H1 (cell line): ENCODE data around the gene FOSB. TPM values are rescaled to one million over a fixed set of nuclear protein-coding genes. Genes with fewer than 3 reads are reported as not detected.
A peak's percentile ranks its signal among the peaks of the same experiment; 100 is the strongest.

Source experiments
- CTCF ChIA-PET: fragments of 300-600 bp; sonication (Branson Sonifier 250); formaldehyde crosslinking; loops from one replicate; lab custom pipeline; 2021; ENCODE audit not compliant: partially characterized antibody; lab: Charles Lee
- POLR2A ChIA-PET: fragments of 300-600 bp; sonication (Branson Sonifier 250); formaldehyde crosslinking; loops from one replicate; lab custom pipeline; 2021; ENCODE audit warnings: inconsistent platforms; ENCODE audit not compliant: partially characterized antibody; lab: Charles Lee
- DNase-seq, 2 experiments: peaks; one replicate each; pipeline versions ENCODE4 v3.0.0 to v3.0.0-alpha.2; 2010 to 2022; ENCODE audit warnings: low spot score in 2 of 2, low read depth in 1 of 2, mixed read lengths in 1 of 2
- FAIRE-seq: peaks from 2 replicates; lab custom pipeline; 2011; peaks lifted over from hg19 to GRCh38; lab: Jason Lieb, UNC
- H2AFZ ChIP-seq: 2 replicates; pipeline ENCODE4 v1.8.1; 2012; ENCODE audit warnings: low read length, inconsistent platforms
- H2AK5ac ChIP-seq: 2 replicates; pipeline ENCODE4 v1.6.1; 2013; ENCODE audit warnings: low read depth, low read length
- H2BK120ac ChIP-seq: replicated peaks from 2 replicates; pipeline ENCODE3; 2013; ENCODE audit warnings: low read depth, low read length, inconsistent platforms
- H2BK12ac ChIP-seq: 2 replicates; pipeline ENCODE4 v1.6.1; 2013; ENCODE audit warnings: low read depth, low read length
- H2BK15ac ChIP-seq: 2 replicates; pipeline ENCODE4 v1.6.1; 2013; ENCODE audit warnings: low read length
- H2BK20ac ChIP-seq: 2 replicates; pipeline ENCODE4 v1.6.1; 2013; ENCODE audit warnings: low read length
- H2BK5ac ChIP-seq: 2 replicates; pipeline ENCODE4 v1.6.1; 2013; ENCODE audit warnings: low read depth, low read length
- H3K14ac ChIP-seq: 2 replicates; pipeline ENCODE4 v1.6.1; 2013; ENCODE audit warnings: inconsistent platforms; ENCODE audit not compliant: insufficient read length
- H3K18ac ChIP-seq: 2 replicates; pipeline ENCODE4 v1.6.1; 2013; ENCODE audit warnings: low read length; ENCODE audit errors: extremely low read depth
- H3K23ac ChIP-seq: 2 replicates; pipeline ENCODE4 v1.6.1; 2013; ENCODE audit warnings: inconsistent platforms; ENCODE audit not compliant: insufficient read length
- H3K23me2 ChIP-seq: 2 replicates; pipeline ENCODE4 v1.6.1; 2013; ENCODE audit warnings: low read depth, low read length
- H3K27ac ChIP-seq: 2 replicates; pipeline ENCODE4 v1.6.1; 2011; ENCODE audit warnings: low read depth, low read length, inconsistent platforms
- H3K27me3 ChIP-seq, 4 experiments: replicated peaks in 1 of 4; 1 replicate in 1 of 4; 2 replicates in 3 of 4; pipeline versions ENCODE4 v1.6.1 to v1.8.1; 2011 to 2013; ENCODE audit warnings: low read length in 3 of 4, mild to moderate bottlenecking in 3 of 4, inconsistent platforms in 2 of 4, mixed read lengths in 2 of 4, moderate library complexity in 1 of 4; ENCODE audit not compliant: control insufficient read depth in 3 of 4, insufficient read depth in 3 of 4; ENCODE audit errors: extremely low read depth in 1 of 4
- H3K36me3 ChIP-seq, 4 experiments: 2 replicates each; pipeline versions ENCODE4 v1.6.1 to v1.8.1; 2011 to 2013; ENCODE audit warnings: mild to moderate bottlenecking in 4 of 4, low read length in 3 of 4, moderate library complexity in 2 of 4, control low read depth in 1 of 4, inconsistent platforms in 1 of 4; ENCODE audit not compliant: insufficient read depth in 4 of 4, control insufficient read depth in 2 of 4
- H3K4ac ChIP-seq: replicated peaks from 2 replicates; pipeline ENCODE3; 2013; ENCODE audit warnings: low read length, low read depth, mixed read lengths, inconsistent platforms; ENCODE audit not compliant: insufficient read length
- H3K4me1 ChIP-seq, 4 experiments: replicated peaks in 1 of 4; 1 replicate in 1 of 4; 2 replicates in 3 of 4; pipeline versions ENCODE4 v1.6.1 to v1.8.1; 2011 to 2013; ENCODE audit warnings: low read length in 3 of 4, inconsistent platforms in 2 of 4, mixed read lengths in 1 of 4; ENCODE audit not compliant: insufficient read depth in 4 of 4, control insufficient read depth in 3 of 4
- H3K4me2 ChIP-seq, 2 experiments: 2 replicates each; pipeline versions ENCODE4 v1.6.1 to v1.8.1; 2011 to 2013; ENCODE audit warnings: low read depth in 2 of 2, low read length in 2 of 2, control low read depth in 1 of 2, inconsistent platforms in 1 of 2, mild to moderate bottlenecking in 1 of 2; ENCODE audit not compliant: insufficient read depth in 1 of 2
- H3K4me3 ChIP-seq, 4 experiments: fragments of 200-600, 300-600 bp in 1 of 4; sonication (generic), shearing (Covaris generic), sonication (Bioruptor Twin) in 1 of 4; 2 replicates each; pipeline versions ENCODE4 v1.5.1 to v1.8.1; 2011 to 2016; ENCODE audit warnings: low read length in 4 of 4, low read depth in 3 of 4, control low read depth in 2 of 4, inconsistent platforms in 2 of 4, mild to moderate bottlenecking in 2 of 4, mixed read lengths in 1 of 4, moderate library complexity in 1 of 4; ENCODE audit not compliant: insufficient read depth in 2 of 4; ENCODE audit errors: extremely low read depth in 1 of 4
- H3K56ac ChIP-seq: replicated peaks from 2 replicates; pipeline ENCODE3; 2013; ENCODE audit warnings: low read depth, mild to moderate bottlenecking, mixed read lengths, low read length, inconsistent platforms; ENCODE audit not compliant: insufficient read length
- H3K79me1 ChIP-seq: 2 replicates; pipeline ENCODE4 v1.6.1; 2013; ENCODE audit warnings: low read depth, low read length, control low read depth
- H3K79me2 ChIP-seq, 2 experiments: 2 replicates each; pipeline versions ENCODE4 v1.6.1 to v1.8.1; 2012 to 2013; ENCODE audit warnings: low read length in 2 of 2, mild to moderate bottlenecking in 2 of 2, inconsistent platforms in 1 of 2; ENCODE audit not compliant: insufficient read depth in 2 of 2, control insufficient read depth in 1 of 2
- H3K9ac ChIP-seq, 4 experiments: replicated peaks in 1 of 4; 1 replicate in 1 of 4; 2 replicates in 3 of 4; pipeline versions ENCODE4 v1.6.1 to v1.8.1; 2011 to 2013; ENCODE audit warnings: low read depth in 3 of 4, low read length in 3 of 4, control low read depth in 2 of 4, mild to moderate bottlenecking in 2 of 4, moderate library complexity in 2 of 4, inconsistent platforms in 1 of 4; ENCODE audit errors: extremely low read depth in 1 of 4
- H3K9me3 ChIP-seq, 2 experiments: 2 replicates each; pipeline versions ENCODE4 v1.6.1 to v1.8.1; 2012 to 2013; ENCODE audit warnings: mild to moderate bottlenecking in 2 of 2, moderate library complexity in 2 of 2, control low read depth in 1 of 2, inconsistent platforms in 1 of 2, low read depth in 1 of 2, low read length in 1 of 2, mixed read lengths in 1 of 2; ENCODE audit not compliant: insufficient read depth in 2 of 2
- H4K20me1 ChIP-seq, 2 experiments: replicated peaks in 1 of 2; 2 replicates each; pipeline versions ENCODE3 to v1.8.1; 2011 to 2013; ENCODE audit warnings: inconsistent platforms in 2 of 2, low read length in 2 of 2, mild to moderate bottlenecking in 1 of 2; ENCODE audit not compliant: insufficient read depth in 2 of 2, control insufficient read depth in 1 of 2
- H4K5ac ChIP-seq: 2 replicates; pipeline ENCODE4 v1.6.1; 2013; ENCODE audit warnings: low read length, low read depth, mixed read lengths, inconsistent platforms; ENCODE audit not compliant: insufficient read length
- H4K8ac ChIP-seq: 2 replicates; pipeline ENCODE4 v1.8.0; 2013; ENCODE audit warnings: mild to moderate bottlenecking, moderate library complexity, low read length, inconsistent platforms; ENCODE audit not compliant: insufficient read depth; ENCODE audit errors: extremely low read depth
- H4K91ac ChIP-seq: replicated peaks from 2 replicates; pipeline ENCODE3; 2013; ENCODE audit warnings: low read length, mixed read lengths, inconsistent platforms; ENCODE audit not compliant: insufficient read length
- CTBP2 ChIP-seq: IDR thresholded peaks from 2 replicates; pipeline ENCODE4 v1.7.0; 2011; ENCODE audit warnings: borderline replicate concordance, mild to moderate bottlenecking, moderate library complexity, mixed read lengths, low read length; ENCODE audit not compliant: insufficient read depth, insufficient read length
- POLR2AphosphoS5 ChIP-seq: IDR thresholded peaks from 2 replicates; pipeline ENCODE4 v1.6.1; 2011; ENCODE audit warnings: low read depth, low read length
- WGBS, 2 experiments: shearing (Covaris generic) in 1 of 2; methylation state at CpG; one replicate each; pipeline versions ENCODE4 v1.1.6 to v1.1.7; 2013 to 2015; ENCODE audit warnings: low lambda C conversion rate in 2 of 2, mixed read lengths in 2 of 2, inconsistent platforms in 1 of 2, low coverage in 1 of 2, missing lambda C conversion rate in 1 of 2; ENCODE audit not compliant: insufficient replicate concordance in 2 of 2, insufficient coverage in 1 of 2, insufficient read length in 1 of 2; ENCODE audit errors: extremely low coverage in 1 of 2, missing lambda C conversion rate in 1 of 2; 5-methylcytosine and 5-hydroxymethylcytosine counted together
- polyA plus RNA-seq, 7 experiments: library from polyadenylated mRNA; depleted of rRNA in 3 of 7; stranded (reverse) in 5 of 7; unstranded in 2 of 7; fragments of >200 nt in 5 of 7; fragments of 200-250 nt in 2 of 7; gene quantifications; 1 replicate in 5 of 7; 2 replicates in 1 of 7; 4 replicates in 1 of 7; pipeline versions ENCODE4 v1.2.1 to v1.2.3, GENCODE V29; 2011 to 2013; ENCODE audit warnings: missing spikeins in 2 of 7, mixed read lengths in 2 of 7
- total RNA-seq: library from RNA; stranded (reverse); fragmentation: NEBNext Ultra II Directional; extraction: Animal tissue kit (Norgen Biotek cat#: 25700); gene quantifications from 2 replicates; pipeline ENCODE4 v1.2.1, GENCODE V29; 2021

The FOSB gene
- total and polyA plus RNA-seq, 2 of the 8 experiments (the other 6 are each of a cell fraction or from before 2014, with no cell fraction given) = 0.44 to 2.7 TPM

- Histone ChIP-seq H2BK15ac (peak overlapping the region; percentile 97; the same call in 1 of the 2 replicates), H3K4ac (no peak overlapping the region), H3K4me2 (peak overlapping the region; percentile 52 to 62), H4K20me1 (peaks cover 0 to 3% of the 10 kb centered on the region in 2 experiments), H3K4me3 (peak overlapping the region; percentile 9 to 53 (median 20); a peak in 5 of 8 replicates), H2BK20ac (no peak overlapping the region), H3K9me3 (no peaks in the 10 kb centered on the region), H2BK5ac (no peak overlapping the region), H4K5ac (no peak overlapping the region), H3K36me3 (no peaks in the 10 kb centered on the region), H3K9ac (peak overlapping the region in 1 of 4 experiments; percentile 56; a peak in 1 of 7 replicates), H3K23ac (no peak overlapping the region), H4K91ac (no peak overlapping the region)
- POLR2A ChIA-PET = interaction anchor here (0.6 to 2.1 kb wide), 4 partner anchors 20 to 1302 kb away, joined by 3 to 10 read pairs (median 4); no protein-coding TSS in a partner anchor
- no peak for FAIRE-seq
- TF ChIP-seq CTBP2 (no peak), POLR2AphosphoS5 (0 out of 2 replicates have a peak, but pooled peaks have one; percentile 16)
- TF ChIP-seq, all 59 proteins: peak for 1
- H3K27me3 ChIP-seq = peaks cover 0 to 17% (median 17%) of the 10 kb centered on the region in 4 experiments; a peak in 4 of 7 replicates
- 0 out of 2 replicates have a peak overlapping the region, but pooled peaks have one; percentile 42 for H2AFZ ChIP-seq
- no peak overlapping the region for H3K27ac ChIP-seq
- H3K14ac ChIP-seq = no peak overlapping the region
- no peaks in the 10 kb centered on the region for H3K79me1 ChIP-seq
- H3K23me2 ChIP-seq = peaks cover 23% of the 10 kb centered on the region; the same call in 1 of the 2 replicates
- H3K56ac ChIP-seq = no peak overlapping the region
- 0 out of 2 replicates have a peak overlapping the region, but pooled peaks have one; percentile 81 for H4K8ac ChIP-seq
- H2BK120ac ChIP-seq = no peak overlapping the region
- no peak for DNase-seq
- no peak overlapping the region for H2AK5ac ChIP-seq
- peak overlapping the region; percentile 60 for H3K18ac ChIP-seq
- 0 out of 2 replicates have a peak overlapping the region, but pooled peaks have one; percentile 29 for H2BK12ac ChIP-seq
- no peaks in the 10 kb centered on the region for H3K79me2 ChIP-seq
- CTCF ChIA-PET = interaction anchor here (0.7 to 32.9 kb wide), 10 partner anchors 10 to 171 kb away, joined by 3 to 760 read pairs (median 4); partner anchors contain the start of gene ERCC1
- 80% methylated on average over 7 of the region's 7 CpGs; no CpG with 5 or more reads in 1 of the 2 experiments for WGBS, 2 experiments
- peaks cover 0 to 21% (median 14%) of the 10 kb centered on the region in 4 experiments; a peak in 6 of 7 replicates for H3K4me1 ChIP-seq
These were observed 4.3 kb downstream of the FOSB start for GRCh38 chr19:45471931-45472562.
